ENCODE results near the gene WWOX. TPM values are rescaled to one million over a fixed set of nuclear protein-coding genes. Genes with fewer than 3 reads are reported as not detected.

WWOX gene
- total RNA-seq, 3 donors from 2014 or later (not counting 1 experiment from before 2014, with no cell fraction given), result 21.0 to 29.8 (median 27.0) TPM

GRCh38 chr16:78194948-78195347, 95.5 kb downstream of the WWOX start:
- peaks cover 12 to 24% of the 10 kb centered on the region in 2 donors for H3K4me1 Mint-ChIP-seq
- H3K9me3 Mint-ChIP-seq, result no peaks in the 10 kb centered on the region
- TF ChIP-seq CTCF (IDR thresholded peaks at IDR 0.05), result no peak
- Histone ChIP-seq H3K4me1 (ENCODE audit: control insufficient read depth, insufficient read depth, low read length) (no peaks in the 10 kb centered on the region), H3K36me3 (ENCODE audit: control insufficient read depth, insufficient read depth, low read length) (no peaks in the 10 kb centered on the region), H3K9me3 (ENCODE audit: control insufficient read depth, insufficient read depth, low read length) (no peaks in the 10 kb centered on the region), H3K27ac (ENCODE audit: low read length) (no peak overlapping the region), H3K27me3 (ENCODE audit: control insufficient read depth, insufficient read depth, low read length) (no peaks in the 10 kb centered on the region), H3K4me3 (ENCODE audit: low read length) (no peak overlapping the region)
- intact Hi-C loops (cut with micrococcal nuclease), result no loop called here
- no peak overlapping the region for H3K4me3 Mint-ChIP-seq
- no peak for DNase-seq
- H3K27ac Mint-ChIP-seq, result peak overlapping the region in 1 of 2 donors; percentile 40
- no peak for ATAC-seq
- H3K27me3 Mint-ChIP-seq (ENCODE audit: low read depth in 2 of 2), result no peaks in the 10 kb centered on the region
- H3K36me3 Mint-ChIP-seq, result no peaks in the 10 kb centered on the region
- WGBS (ENCODE audit: insufficient coverage), result 90% methylated on average over 3 of the region's 3 CpGs

DNA sequence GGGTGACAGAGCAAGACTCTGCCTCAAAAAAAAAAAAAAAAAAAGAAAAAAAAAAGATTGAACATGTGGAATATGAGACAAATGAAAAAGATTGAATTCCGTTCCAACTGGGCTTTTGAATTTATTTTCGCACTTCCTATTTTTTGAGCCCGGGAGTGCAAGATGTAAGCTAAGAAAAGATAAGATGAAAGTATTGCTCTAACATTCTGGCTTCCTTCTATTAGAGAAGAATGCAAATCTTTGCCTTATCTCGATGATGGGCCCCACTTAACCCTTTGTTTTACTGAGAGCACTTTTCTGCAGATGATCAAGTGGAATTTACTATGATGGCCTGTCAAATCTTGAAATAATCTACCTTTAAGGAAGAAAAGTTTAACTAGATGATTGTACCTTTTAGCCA, 96.3 kb downstream of the WWOX start:
- Histone ChIP-seq H3K27me3 (ENCODE audit: control insufficient read depth, insufficient read depth, low read length) (no peaks in the 10 kb centered on the region), H3K4me3 (ENCODE audit: low read length) (no peak overlapping the region), H3K27ac (ENCODE audit: low read length) (no peak overlapping the region), H3K9me3 (ENCODE audit: control insufficient read depth, insufficient read depth, low read length) (no peaks in the 10 kb centered on the region), H3K4me1 (ENCODE audit: control insufficient read depth, insufficient read depth, low read length) (no peaks in the 10 kb centered on the region), H3K36me3 (ENCODE audit: control insufficient read depth, insufficient read depth, low read length) (no peaks in the 10 kb centered on the region)
- H3K4me3 Mint-ChIP-seq, result no peak overlapping the region
- ATAC-seq (no peak), DNase-seq (no peak)
- no peak for TF ChIP-seq CTCF (IDR thresholded peaks at IDR 0.05)
- WGBS (ENCODE audit: insufficient coverage), result 63% methylated on average over 3 of the region's 4 CpGs
- peaks cover 12 to 20% of the 10 kb centered on the region in 2 donors for H3K4me1 Mint-ChIP-seq
- no peaks in the 10 kb centered on the region for H3K27me3 Mint-ChIP-seq (ENCODE audit: low read depth in 2 of 2)
- no peaks in the 10 kb centered on the region for H3K9me3 Mint-ChIP-seq
- no peak overlapping the region for H3K27ac Mint-ChIP-seq
- H3K36me3 Mint-ChIP-seq, result no peaks in the 10 kb centered on the region
- intact Hi-C loops (cut with micrococcal nuclease), result no loop called here

DNA sequence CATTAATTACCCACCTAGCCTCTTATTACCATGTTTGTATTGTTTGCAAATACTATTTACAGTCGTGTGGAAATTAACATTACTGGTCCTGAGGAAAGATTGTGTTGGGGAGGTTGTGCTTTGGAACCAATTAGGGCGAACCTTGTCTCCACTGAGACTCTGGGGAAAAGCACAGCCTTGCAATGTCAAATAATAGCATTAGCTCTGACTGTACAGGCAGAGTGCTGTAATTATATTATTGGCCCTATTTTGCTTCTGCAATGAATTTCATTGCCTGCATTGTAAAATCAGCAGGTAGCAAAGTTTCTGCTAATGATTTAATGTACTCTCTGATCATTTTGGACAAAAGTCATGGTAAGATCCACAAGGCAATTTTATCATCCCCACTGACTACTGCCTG, 97.0 kb downstream of the WWOX start:
- H3K27ac ChIP-seq (ENCODE audit: low read length), result no peak overlapping the region
- no peaks in the 10 kb centered on the region for H3K36me3 Mint-ChIP-seq
- H3K9me3 Mint-ChIP-seq, result no peaks in the 10 kb centered on the region
- H3K27me3 Mint-ChIP-seq (ENCODE audit: low read depth in 2 of 2), result no peaks in the 10 kb centered on the region
- DNase-seq (no peak), ATAC-seq (no peak)
- peaks cover 12 to 20% of the 10 kb centered on the region in 2 donors for H3K4me1 Mint-ChIP-seq
- no peaks in the 10 kb centered on the region for H3K36me3 ChIP-seq (ENCODE audit: control insufficient read depth, insufficient read depth, low read length)
- TF ChIP-seq CTCF (IDR thresholded peaks at IDR 0.05), result no peak
- no peak overlapping the region for H3K27ac Mint-ChIP-seq
- H3K27me3 ChIP-seq (ENCODE audit: control insufficient read depth, insufficient read depth, low read length), result no peaks in the 10 kb centered on the region
- no peaks in the 10 kb centered on the region for H3K9me3 ChIP-seq (ENCODE audit: control insufficient read depth, insufficient read depth, low read length)
- no peak overlapping the region for H3K4me3 ChIP-seq (ENCODE audit: low read length)
- H3K4me3 Mint-ChIP-seq, result no peak overlapping the region
- intact Hi-C loops (cut with micrococcal nuclease), result no loop called here
- WGBS (ENCODE audit: insufficient coverage), result 81% methylated on average over 2 of the region's 2 CpGs
- H3K4me1 ChIP-seq (ENCODE audit: control insufficient read depth, insufficient read depth, low read length), result no peaks in the 10 kb centered on the region

DNA sequence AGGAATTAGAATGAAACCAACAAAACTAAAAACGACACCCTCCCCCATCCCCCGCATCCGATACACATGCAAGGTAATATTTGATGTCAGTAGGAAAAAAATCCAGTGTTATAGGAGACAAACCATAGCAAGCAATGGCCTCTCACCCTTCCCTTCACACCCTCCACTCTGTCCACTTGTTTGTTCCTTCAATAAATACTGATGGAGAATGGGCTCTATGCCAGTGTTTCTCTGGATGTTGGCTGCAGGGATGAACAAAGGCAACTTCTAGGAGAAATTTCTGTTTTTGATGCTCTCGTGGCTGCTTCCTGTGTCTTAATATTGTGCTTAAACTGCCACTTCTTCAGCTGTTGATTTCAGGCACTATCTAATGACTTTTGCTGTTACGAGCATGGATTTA, 98.8 kb downstream of the WWOX start:
- 85% methylated on average over 2 of the region's 5 CpGs for WGBS (ENCODE audit: insufficient coverage)
- peaks cover 3 to 13% of the 10 kb centered on the region in 2 donors for H3K4me1 Mint-ChIP-seq
- intact Hi-C loops (cut with micrococcal nuclease), result no loop called here

More for the DNA sequence above, 98.8 kb downstream of the WWOX start:
- Histone ChIP-seq H3K4me3 (ENCODE audit: low read length) (no peak overlapping the region), H3K4me1 (ENCODE audit: control insufficient read depth, insufficient read depth, low read length) (no peaks in the 10 kb centered on the region), H3K9me3 (ENCODE audit: control insufficient read depth, insufficient read depth, low read length) (no peaks in the 10 kb centered on the region), H3K27ac (ENCODE audit: low read length) (no peak overlapping the region), H3K36me3 (ENCODE audit: control insufficient read depth, insufficient read depth, low read length) (no peaks in the 10 kb centered on the region), H3K27me3 (ENCODE audit: control insufficient read depth, insufficient read depth, low read length) (no peaks in the 10 kb centered on the region)
- Mint-ChIP-seq H3K27me3 (ENCODE audit: low read depth in 2 of 2) (no peaks in the 10 kb centered on the region), H3K4me3 (no peak overlapping the region), H3K27ac (no peak overlapping the region), H3K36me3 (no peaks in the 10 kb centered on the region), H3K9me3 (no peaks in the 10 kb centered on the region)
- no peak for TF ChIP-seq CTCF (IDR thresholded peaks at IDR 0.05)
- ATAC-seq (no peak), DNase-seq (no peak)

Measured in natural killer cell (primary cell).